Measurements from ENCODE around the gene SERPINB10.
"Not testable (repeated sequence)": the region's sequence is repeated elsewhere in the genome, so short reads cannot be mapped to it uniquely, and the experiment has no call there.

Gene SERPINB10

DNA sequence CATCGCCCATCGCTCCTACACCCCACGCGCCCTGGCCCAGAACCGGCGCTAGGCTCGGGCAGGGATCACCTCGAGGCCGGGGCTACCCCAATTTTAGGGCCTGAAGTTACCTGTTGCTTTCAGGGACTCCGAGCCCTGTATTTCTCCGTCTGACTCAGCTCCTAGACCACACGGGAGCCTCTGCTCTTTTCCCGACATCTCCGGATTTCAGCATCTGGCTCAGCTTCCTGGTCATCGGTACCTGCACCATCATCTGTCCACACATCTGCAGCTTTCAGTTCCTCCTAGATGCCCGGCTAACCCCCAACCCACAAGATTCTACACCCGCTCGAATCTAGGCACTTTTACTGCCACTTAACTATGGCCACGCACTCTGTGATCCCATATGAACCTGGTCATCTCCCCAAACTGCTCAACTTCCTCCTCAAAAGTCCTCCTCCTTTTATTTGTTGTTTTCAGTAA, 29.2 kb downstream of the SERPINB10 start:
- TF ChIP-seq, protein P1, sequence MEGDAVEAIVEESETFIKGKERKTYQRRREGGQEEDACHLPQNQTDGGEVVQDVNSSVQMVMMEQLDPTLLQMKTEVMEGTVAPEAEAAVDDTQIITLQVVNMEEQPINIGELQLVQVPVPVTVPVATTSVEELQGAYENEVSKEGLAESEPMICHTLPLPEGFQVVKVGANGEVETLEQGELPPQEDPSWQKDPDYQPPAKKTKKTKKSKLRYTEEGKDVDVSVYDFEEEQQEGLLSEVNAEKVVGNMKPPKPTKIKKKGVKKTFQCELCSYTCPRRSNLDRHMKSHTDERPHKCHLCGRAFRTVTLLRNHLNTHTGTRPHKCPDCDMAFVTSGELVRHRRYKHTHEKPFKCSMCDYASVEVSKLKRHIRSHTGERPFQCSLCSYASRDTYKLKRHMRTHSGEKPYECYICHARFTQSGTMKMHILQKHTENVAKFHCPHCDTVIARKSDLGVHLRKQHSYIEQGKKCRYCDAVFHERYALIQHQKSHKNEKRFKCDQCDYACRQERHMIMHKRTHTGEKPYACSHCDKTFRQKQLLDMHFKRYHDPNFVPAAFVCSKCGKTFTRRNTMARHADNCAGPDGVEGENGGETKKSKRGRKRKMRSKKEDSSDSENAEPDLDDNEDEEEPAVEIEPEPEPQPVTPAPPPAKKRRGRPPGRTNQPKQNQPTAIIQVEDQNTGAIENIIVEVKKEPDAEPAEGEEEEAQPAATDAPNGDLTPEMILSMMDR (IDR thresholded peaks at IDR 0.05; ENCODE audit: insufficient read depth, low read depth, low read length, missing control alignments), result no peak

DNA sequence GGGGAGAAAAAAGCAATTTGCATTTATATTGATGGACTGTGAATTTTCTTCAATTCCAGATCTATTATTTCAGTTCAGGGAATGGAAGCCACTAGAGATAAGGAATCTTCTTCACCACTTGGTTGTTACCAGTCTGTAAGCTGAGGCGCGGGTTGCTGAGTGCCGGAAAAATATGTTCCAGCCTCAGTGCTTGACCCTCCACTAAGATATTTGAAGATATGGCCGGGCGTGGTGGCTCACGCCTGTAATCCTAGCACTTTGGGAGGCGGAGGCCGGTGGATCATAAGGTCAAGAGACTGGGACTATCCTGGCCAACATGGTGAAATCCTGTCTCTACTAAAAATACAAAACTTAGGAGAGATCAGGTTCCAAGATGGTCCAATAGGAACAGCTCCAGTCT, 32.2 kb downstream of the SERPINB10 start:
- no peak overlapping the region for H3K4me3 ChIP-seq (ENCODE audit: low read depth, low read length)
- TF ChIP-seq, protein P1 (IDR thresholded peaks at IDR 0.05; ENCODE audit: insufficient read depth, low read depth, low read length, missing control alignments), result no peak

More for the DNA sequence above, 29.2 kb downstream of the SERPINB10 start:
- peak; percentile 63 for DNase-seq (ENCODE audit: low read depth)
- H3K4me3 ChIP-seq (ENCODE audit: low read depth, low read length), result peak overlapping the region; percentile 82

DNA sequence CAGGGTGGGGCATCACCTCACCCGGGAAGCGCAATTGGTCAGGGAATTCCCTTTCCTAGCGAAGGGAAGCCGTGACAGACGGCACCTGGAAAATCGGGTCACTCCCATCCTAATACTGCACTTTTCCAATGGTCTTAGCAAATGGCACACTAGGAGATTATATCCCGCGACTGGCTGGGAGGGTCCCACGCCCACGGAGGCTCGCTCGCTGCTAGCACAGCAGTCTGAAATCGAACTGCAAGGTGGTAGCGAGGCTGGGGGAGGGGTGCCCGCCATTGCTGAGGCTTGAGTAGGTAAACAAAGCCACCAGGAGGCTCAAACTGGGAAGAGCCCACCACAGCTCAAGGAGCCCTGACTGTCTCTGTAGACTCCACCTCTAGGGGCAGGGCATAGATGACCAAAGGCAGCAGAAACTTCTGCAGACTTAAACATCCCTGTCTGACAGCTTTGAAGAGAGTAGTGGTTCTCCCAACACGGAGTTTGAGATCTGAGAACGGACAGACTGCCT, 32.8 kb downstream of the SERPINB10 start:
- DNase-seq (ENCODE audit: low read depth); H3K4me3 ChIP-seq (ENCODE audit: low read depth, low read length): not testable (repeated sequence)

More for the DNA sequence above, 32.2 kb downstream of the SERPINB10 start:
- no peak for DNase-seq (ENCODE audit: low read depth)

DNA sequence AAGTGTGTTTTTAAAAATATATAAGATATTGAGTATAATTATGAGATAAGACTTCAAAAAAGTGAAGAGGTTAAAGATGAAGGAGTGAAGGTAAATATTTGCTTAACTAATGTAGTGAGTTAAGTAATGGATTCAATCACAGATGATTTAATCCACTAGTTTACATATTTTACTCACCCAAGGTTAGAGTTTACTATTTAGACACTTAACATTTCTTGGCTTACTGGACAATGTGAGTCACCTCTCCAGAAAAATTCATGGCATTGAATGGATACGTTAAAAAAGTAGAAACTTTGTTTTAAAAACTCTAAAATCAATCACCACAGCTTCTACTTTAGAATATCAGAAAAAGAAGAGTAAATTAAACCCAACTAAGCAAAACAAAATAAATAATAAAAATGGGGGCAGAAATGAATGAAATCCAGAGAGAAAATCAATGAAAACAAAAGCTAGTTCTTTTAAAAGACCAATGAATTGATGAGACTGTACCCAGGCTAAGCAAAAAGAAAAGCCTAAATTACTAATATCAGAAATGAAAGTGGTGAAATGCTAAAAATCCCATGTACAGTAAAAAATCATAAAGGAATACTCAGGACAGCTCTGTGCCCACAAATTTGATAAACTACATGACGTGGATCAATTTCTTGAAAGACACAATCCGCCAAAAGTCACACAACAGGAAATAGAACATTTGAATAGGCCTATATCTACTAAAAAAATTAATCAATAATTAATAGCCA, 39.5 kb downstream of the SERPINB10 start:
- DNase-seq (ENCODE audit: low read depth), result no peak
- H3K4me3 ChIP-seq (ENCODE audit: low read depth, low read length), result no peak overlapping the region
- TF ChIP-seq, protein P1 (IDR thresholded peaks at IDR 0.05; ENCODE audit: insufficient read depth, low read depth, low read length, missing control alignments), result no peak

DNA sequence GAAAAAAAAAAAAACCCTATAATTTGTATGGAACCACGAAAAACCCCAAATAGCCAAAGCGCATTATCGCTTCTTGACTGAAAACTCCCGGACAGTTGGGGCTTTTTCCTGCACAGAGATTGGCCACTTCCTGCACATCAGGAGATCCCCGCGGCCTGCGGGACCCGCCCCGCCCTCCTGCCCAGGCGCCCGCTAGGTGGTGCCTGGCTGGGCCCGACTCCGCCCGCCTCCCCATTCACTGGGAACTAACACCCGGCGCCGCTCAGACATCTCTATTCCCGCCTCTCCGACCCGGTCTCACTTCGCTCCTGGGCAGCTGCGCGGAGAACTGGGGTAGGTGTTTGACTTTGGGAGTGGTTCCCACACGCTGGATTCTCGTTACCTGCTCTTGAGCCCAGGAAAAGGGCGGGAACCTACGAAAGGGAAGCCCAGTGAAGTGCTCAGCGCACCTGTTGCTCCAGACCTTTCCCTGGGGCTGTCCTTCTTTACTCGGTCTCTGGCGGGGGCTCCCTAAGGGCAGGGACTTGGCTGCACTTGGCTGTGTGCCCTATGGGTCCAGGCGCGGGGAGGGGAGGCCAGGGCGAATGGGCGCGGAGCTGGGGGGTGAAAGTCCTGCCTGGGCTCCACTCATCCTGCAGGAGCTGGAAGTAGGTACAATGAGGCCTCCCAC, 41.4 kb downstream of the SERPINB10 start, which contains the start of gene HMSD:
HMSD (plus strand) TSS at position 234 of the 670 bp plus-strand sequence. CDS start 4,155 bp downstream, outside the sequence.
- peak within 1 kb of the TSS; percentile 96 for H3K4me3 ChIP-seq (ENCODE audit: low read depth, low read length)
- TF ChIP-seq, protein P1 (IDR thresholded peaks at IDR 0.05; ENCODE audit: insufficient read depth, low read depth, low read length, missing control alignments), result peak; percentile 57
- DNase-seq (ENCODE audit: low read depth), result peak; percentile 91

DNA sequence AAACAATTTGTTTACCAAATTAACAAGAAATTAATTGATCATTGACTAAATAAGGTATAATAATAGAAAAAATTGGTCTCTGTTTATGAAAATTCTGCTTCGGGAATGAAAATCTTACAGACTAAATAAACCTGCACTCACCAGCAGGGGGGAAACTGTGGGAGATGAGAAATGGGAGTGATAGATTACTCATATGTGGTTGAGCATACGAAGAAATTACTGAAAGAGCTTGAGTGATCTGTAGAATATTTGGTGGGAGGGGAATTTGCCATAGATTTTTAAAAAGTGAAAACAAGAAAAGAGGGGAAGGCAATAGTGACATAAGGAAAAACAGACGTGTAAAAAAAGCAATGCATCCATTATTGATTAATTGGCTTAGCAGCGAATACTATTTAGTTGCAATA, 43.5 kb downstream of the SERPINB10 start:
- TF ChIP-seq, protein P1 (IDR thresholded peaks at IDR 0.05; ENCODE audit: insufficient read depth, low read depth, low read length, missing control alignments), result peak; percentile 42
- peak overlapping the region; percentile 96 for H3K4me3 ChIP-seq (ENCODE audit: low read depth, low read length)
- peak; percentile 73 for DNase-seq (ENCODE audit: low read depth)

DNA sequence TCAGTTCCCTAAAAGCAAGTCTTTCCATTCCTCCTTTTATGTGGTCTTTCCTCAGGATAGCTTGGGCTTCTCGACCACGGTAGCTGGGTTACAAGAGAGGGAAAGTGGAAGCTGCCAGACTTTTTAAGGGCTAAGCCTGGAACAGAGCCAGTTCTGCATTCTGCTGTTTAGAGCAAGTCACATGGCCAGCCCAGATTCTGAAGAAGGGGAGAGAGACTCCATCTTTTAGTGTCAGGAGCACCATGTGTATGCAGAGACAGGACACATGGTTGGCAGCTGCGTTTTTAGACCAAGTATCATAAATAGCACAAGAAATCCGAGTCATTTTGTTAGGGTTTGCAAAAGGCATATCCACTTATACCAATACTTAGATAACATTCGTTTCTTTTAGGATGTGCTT, 46.1 kb downstream of the SERPINB10 start:
- DNase-seq (ENCODE audit: low read depth), result no peak
- TF ChIP-seq, protein P1 (IDR thresholded peaks at IDR 0.05; ENCODE audit: insufficient read depth, low read depth, low read length, missing control alignments), result no peak
- no peak overlapping the region for H3K4me3 ChIP-seq (ENCODE audit: low read depth, low read length)

Measured in GM12865 (cell line).